Dermis microvascular lymphatic vessel endothelial cell (primary cell): ENCODE measurements around the gene ZFYVE28. TPM values are rescaled to one million over a fixed set of nuclear protein-coding genes. Genes with fewer than 3 reads are reported as not detected.

ENCODE experiments used
- DNase-seq, 2 donors: peaks; one replicate each; pipeline versions ENCODE4 v3.0.0 to v3.0.0-alpha.2; 2010; ENCODE audit warnings: low read depth in 2 of 2
- total RNA-seq: library from RNA; depleted of rRNA; stranded (reverse); fragments of >200 nt; gene quantifications from 2 replicates; pipeline ENCODE4 v1.2.1, GENCODE V29; 2014

Gene ZFYVE28
- total RNA-seq, 1 donor from 2014 or later: 1.8 TPM

DNA sequence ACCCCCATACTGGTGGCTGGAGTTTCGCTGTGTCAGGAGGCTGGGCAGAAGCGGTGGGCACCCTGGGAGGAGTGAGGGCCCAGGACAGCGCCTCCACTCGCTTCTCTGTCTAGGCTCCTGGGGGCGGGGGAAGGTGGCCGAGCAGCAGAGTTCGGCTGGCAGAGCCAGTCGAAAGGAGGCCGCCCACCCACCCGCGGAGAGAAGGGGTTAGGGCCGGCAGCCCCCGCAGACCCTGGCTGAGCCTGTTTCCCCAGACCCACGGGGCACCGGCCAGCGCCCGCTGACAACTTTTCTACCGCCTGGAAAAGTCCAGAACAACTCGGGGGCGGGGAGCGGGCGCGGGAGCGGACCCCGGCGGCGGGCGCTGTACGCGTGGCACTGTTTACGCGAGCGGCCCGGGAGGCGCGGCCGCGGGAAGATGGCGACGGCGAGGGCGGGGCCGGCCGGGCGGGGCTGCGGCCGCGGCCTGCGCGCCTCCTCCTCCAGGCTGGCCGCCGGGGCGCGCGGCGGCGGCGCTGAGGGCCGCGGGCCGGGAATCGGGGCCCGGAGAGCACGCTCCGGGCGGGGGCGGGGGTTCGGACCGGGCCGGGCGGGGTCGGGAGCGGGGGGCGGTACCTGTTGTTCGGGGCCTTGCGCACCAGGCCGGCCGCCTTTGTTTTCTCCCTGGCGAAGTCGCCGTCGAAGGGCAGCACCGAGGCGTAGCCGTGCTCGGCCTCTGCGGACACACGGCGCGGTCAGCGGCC lies 157.2 kb downstream of the ZFYVE28 start:
- peak in 1 of 2 donors; percentile 66 for DNase-seq

- DNase-seq: no peak
Measured at GRCh38 chr4:2260344-2261109, 157.9 kb downstream of the ZFYVE28 start.

DNA sequence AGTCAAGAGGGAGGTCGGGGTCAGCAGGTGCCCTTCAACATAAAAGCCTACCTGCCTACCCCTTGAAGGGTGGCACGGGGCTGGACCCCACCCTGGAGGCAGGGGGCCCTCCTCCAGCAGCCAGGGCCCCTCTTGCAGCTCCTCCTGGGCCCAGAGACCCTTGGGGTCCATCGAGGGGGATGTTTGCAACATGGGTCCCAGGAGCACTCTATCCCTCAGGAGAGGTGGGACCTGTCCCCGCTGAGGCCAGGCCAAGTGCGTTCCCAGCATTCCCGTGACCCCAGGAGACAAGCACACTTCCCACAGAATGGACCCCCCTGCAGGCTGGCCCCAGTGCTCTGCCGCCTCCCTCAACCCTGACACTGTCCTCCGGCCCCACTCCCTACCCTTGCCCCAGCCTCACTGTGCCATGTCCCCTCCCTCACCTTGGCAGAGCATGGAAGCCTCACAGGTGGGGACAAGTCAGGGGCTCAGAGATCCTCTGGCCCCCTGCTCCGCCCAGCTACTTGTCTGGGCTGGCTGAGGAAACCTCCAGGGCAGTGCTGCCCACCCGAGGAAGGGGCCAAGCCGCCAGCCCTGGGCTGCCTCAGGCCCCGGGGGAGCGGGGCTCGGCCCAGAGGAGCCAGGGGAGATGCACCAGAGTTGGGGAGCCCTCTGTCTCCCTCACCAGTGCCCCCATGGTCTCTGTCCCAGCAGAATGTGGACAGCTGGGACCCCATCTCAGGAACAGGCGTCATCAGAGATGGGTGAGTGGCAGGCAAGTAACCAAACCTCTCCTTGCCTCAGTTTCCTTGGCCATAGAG lies 158.7 kb downstream of the ZFYVE28 start:
- no peak for DNase-seq

- DNase-seq: no peak
Measured at GRCh38 chr4:2259036-2259540, 159.4 kb downstream of the ZFYVE28 start.

DNA sequence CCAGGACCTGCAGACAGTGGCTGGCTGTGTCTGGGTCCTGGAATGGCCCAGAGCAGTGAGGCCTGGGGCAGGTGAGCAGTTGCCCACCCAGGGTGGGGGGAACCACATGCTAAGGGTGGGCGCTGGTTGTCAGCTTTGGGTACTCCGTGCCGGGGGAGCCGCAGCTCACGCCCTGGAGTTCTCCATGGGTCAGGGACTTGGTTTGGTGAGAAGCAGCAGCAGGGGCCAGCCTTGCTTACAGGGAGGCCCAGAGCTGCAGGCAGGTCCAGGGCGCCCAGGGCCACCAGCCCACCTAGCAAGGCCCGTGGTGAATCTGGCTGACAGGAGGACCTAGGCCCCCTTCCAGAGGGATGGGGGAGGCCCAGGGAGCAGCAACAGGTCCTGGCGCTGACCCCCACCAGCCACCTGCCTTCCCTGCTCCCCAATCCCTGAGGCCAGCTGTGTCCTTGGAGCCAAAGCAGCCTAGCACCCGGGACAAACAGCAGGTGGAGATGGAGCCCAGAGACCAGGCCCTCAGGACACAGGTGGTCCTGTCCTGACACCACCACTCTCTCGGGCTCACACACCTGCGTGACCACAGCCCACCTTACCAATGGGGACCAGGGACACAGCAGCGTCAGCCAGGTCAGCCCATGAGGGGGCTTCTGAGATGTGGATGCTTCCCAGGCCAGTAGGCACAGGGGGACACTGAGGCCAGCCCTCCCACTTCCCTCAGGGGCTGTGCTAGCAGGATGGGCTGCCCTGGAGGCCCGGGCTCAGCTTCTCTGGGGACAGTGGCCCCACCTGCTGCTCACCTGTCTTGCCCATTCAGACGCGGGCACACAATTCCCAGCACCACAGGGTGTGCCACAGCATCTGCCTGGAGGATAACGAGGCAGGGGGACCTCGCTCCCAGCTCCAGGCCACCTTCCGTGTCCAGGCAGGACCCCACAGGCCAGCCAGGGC lies 160.1 kb downstream of the ZFYVE28 start:
- DNase-seq: no peak

- DNase-seq: no peak
Measured at GRCh38 chr4:2257361-2258081, 160.9 kb downstream of the ZFYVE28 start.

DNA sequence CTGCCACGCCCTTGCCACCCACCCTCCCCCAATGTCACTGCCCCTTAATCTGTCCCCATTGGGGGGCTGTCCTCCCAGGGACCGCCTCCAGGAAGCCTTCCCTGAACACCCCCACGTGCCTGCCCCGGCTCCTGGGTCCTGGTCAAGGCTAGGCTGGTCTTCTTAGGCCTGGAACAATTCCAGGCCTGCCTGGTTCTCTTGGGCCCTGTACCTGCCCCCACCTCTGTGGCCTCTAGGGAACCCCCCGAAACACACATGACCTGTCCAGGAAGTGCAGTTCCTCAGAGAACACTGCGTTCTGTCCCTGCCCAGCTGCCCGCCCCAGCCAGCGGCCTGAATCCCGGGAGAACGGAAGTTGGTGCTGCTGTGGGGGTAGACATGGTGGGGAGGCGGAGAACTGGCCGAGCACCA lies 161.7 kb downstream of the ZFYVE28 start:
- peak in 1 of 2 donors; percentile 51 for DNase-seq

- no peak for DNase-seq
Measured at GRCh38 chr4:2256156-2256731, 162.2 kb downstream of the ZFYVE28 start.

DNA sequence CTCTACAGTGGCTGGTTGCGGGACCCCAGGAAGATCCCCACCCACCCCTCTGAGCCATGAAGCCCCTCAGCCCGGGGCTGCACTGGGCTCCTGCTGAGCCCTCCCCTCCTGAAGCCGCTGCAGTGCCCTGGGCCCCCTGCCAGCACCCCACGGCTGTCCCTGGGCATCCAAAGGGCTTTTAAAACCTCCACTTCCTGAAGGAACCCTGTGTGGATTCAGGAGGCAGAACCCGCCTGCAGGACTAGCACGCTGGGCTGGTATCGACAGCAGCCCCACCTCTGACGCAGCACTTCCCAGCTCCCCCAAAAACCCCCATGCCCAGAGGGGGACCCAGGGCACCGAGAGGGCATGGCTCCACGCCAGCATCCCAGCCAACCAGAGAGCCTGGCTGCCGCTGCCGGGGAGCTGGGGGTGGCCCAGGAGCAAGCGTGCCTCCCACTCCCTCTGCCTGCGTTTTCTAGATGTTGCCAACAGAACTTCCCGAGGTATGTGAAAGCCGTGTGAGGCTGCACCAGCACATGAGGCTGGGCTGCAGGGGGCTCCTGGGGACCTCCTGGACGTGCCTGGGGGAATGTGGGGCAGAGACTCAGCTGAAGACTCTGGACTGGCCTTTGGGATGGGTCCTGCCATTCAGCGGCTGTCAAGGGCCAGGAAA lies 162.8 kb downstream of the ZFYVE28 start:
- DNase-seq: no peak

DNA sequence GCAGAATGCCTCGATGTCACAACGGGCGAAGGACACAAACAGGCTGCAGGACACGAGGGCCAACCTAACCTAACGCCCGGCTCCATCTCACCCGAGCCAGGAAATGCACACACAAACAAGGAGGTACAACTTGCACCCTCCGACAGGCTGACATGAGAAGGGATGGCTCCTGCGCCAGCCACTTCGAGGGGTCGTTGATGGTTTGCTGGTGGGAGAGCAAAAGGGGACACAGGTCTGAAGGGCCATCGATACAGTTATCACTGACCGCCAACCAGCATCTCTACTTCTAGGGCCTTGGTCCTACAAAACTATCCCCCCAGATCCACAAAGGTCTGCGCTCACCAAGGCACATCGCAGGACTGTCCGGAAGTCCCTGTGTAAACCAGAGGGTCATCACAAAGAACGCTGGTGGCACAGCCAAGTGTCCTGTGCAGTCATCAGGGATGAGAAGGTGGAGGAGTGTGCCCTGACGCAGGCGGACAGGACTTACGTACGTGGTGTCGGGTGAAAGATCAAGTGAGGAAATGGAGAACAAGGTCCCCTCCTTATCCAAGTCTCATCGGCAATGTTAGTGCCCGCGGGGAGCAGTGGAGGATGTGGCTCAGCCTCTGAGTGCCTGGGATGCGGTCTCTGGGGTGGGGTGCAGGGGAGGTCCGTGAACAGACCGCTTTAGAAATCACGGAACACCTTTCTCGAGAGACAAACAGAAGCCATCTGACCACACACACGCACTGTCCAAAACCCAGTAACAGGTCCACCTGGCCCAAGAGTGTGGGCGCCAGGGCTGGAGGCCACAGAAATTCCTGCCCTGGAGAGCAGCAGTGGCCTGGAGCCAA lies 163.6 kb downstream of the ZFYVE28 start:
- DNase-seq: no peak

DNA sequence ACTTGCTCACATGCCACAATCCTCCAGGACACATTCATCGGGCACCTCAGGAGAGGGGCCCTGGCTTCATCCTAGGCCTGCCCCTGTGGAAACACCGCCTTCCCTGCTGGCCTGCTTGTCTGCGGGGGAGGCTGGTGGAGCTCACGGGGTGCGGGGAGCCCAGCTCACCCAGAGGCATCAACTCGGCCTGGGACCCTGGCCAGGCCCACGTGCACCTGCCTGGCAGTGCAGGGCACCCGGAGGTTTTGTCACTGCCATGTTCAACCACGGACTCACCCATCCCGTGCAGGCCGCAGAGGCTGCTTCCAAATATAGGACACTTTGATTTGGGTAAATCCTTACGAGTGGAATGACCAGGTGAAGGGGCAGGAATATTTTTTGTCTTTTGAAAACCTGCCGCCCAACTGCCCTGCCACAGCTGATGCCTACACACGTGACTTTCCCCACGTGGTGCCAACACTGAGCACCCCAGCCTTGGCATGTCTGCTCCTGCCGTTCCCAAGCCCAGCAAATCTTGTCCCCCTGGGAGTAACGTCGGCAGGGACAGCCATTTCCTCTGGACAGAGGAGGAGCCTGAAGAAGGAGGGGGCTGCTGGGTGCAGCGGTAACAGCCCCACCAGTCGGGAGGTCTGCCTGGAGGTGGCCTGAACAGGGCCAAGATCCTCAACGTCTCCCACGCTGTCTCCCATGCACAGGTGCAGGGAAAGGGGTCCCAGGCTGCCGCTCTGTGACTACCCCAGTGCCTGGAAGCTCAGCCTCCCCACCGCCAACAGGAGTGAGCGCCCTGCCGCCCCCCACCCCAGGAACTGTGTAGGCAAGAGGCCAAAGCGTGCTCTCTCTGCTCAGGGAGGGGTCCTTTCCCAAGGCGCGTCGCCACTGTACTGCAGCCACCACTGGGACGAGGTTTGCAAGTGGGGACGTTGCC lies 165.0 kb downstream of the ZFYVE28 start:
- no peak for DNase-seq

GRCh38 chr4:2252530-2253091 lies 165.8 kb downstream of the ZFYVE28 start:
- DNase-seq: no peak

- no peak for DNase-seq
Measured at GRCh38 chr4:2251795-2252529, 166.5 kb downstream of the ZFYVE28 start.

DNA sequence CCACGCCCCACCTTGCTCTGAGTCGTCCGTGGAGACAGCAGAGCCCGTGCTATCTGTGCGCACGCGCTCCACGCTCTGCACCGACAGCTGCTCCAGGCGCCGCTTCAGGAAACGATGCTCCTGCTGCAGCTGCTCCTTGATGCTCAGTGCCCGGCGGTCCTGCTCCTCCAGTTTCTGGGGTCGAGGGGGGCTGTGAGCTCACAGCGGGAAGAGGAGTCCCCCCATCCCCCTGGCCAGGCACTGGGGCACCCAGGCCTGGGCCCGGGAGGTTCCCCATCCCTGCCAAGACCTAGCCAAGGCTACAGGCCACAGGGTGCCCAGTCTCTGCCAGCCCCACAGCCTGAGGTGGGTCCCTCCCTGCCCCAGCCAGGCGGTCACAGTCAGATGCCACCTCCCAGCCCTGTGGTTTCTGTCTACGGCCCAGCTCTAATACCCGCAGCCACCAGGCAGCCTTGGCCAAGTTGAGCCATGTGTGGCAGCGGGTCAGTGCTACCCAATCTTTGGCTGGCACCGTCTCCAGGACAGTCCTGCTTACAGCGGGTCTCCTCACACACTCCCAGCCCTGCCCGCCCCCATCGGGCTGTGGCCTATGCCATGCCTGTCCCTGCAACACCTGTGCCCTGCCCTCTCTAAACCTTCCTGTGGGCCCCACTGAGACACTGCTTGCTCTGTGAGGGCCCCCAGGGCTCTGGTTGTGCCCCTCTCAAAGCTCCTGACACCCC lies 167.2 kb downstream of the ZFYVE28 start:
- DNase-seq: no peak

DNA sequence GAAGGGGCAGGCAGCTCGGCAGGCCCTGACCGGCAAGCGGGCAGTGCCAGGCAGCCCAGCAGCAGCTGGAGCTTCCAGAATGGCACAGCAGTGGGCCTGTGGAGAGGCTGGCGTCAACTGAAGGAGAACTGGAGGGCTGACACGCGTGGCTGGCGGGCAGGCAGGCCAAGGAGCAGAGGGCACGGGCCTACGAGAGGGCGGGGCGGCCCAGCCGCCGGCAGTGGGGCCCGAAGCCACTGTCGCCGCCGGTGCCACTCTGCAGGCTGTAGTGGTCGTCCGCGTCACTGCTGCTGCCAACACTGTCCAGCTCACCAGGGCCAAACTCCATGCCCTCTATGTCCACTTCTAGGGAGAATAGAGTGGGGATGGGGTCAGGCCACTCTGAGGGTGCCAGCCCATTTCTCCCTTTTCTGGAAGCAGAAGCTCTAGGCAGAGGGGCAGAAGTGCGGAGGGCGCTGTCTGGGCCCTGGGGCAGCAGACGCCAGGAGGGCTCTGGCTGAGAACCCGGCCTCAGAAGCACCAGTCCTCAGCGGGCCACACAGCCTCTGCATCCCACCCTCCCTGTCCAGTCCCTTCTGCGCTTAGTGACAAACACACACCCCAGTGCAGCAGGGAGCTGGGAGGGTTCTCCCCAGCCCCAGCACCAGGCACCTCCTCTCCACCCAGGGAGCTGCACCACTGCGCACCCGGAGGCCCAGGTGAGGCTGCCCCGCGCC lies 167.9 kb downstream of the ZFYVE28 start:
- DNase-seq: no peak
